ENCODE data around the gene ZKSCAN2.

Gene ZKSCAN2

DNA sequence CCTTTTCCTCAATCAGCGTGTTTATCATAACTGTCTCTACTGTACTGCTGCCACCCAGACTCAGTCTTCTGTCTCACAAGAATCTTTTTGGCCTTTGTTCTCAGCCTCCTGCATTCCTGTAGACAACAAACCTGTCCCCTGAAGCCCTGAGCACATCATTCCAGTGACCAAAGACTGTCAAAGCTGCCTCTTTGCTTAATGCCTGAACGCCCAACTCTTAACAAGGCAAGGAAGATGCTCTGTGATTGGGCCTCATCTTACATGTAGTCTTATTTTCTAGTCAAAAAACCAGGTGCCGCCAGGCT, 70.2 kb downstream of the ZKSCAN2 start:
- Histone ChIP-seq H3K27me3 (no peaks in the 10 kb centered on the region), H3K36me3 (no peaks in the 10 kb centered on the region), H3K9me3 (no peaks in the 10 kb centered on the region), H3K4me1 (no peaks in the 10 kb centered on the region), H3K4me3 (ENCODE audit: low read depth, low read length) (no peak overlapping the region)
- TF ChIP-seq, protein P1, sequence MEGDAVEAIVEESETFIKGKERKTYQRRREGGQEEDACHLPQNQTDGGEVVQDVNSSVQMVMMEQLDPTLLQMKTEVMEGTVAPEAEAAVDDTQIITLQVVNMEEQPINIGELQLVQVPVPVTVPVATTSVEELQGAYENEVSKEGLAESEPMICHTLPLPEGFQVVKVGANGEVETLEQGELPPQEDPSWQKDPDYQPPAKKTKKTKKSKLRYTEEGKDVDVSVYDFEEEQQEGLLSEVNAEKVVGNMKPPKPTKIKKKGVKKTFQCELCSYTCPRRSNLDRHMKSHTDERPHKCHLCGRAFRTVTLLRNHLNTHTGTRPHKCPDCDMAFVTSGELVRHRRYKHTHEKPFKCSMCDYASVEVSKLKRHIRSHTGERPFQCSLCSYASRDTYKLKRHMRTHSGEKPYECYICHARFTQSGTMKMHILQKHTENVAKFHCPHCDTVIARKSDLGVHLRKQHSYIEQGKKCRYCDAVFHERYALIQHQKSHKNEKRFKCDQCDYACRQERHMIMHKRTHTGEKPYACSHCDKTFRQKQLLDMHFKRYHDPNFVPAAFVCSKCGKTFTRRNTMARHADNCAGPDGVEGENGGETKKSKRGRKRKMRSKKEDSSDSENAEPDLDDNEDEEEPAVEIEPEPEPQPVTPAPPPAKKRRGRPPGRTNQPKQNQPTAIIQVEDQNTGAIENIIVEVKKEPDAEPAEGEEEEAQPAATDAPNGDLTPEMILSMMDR (IDR thresholded peaks at IDR 0.05; ENCODE audit: low read depth, low read length), result no peak
- DNase-seq, result no peak

Data from BE2C (cell line).